ENCODE measurements around the gene DGKG. TPM values are rescaled to one million over a fixed set of nuclear protein-coding genes. Genes with fewer than 3 reads are reported as not detected.

DGKG gene
- total and polyA plus RNA-seq, 4 donors = 0.84 to 7.8 (median 1.7) TPM

- no peak overlapping the region for H3K4me3 ChIP-seq (ENCODE audit: low read depth in 1 of 3, low read length in 3 of 3)
- H3K9me3 ChIP-seq (ENCODE audit: control insufficient read depth in 4 of 4, low read length in 3 of 4) = no peaks in the 10 kb centered on the region
- 74% methylated on average over 8 of the region's 8 CpGs for WGBS
- H3K9ac ChIP-seq (ENCODE audit: low read depth in 1 of 2, low read length in 2 of 2) = no peak overlapping the region
- H3K4me1 ChIP-seq (ENCODE audit: control insufficient read depth in 4 of 4, insufficient read depth in 4 of 4, low read length in 3 of 4) = no peaks in the 10 kb centered on the region
- H3K36me3 ChIP-seq (ENCODE audit: control insufficient read depth in 4 of 4, insufficient read depth in 3 of 4, low read depth in 1 of 4, low read length in 3 of 4) = no peaks in the 10 kb centered on the region
- H3K27me3 ChIP-seq (ENCODE audit: control insufficient read depth in 4 of 4, insufficient read depth in 4 of 4, low read length in 3 of 4) = no peaks in the 10 kb centered on the region
- no peak for DNase-seq (ENCODE audit: low spot score)
- no peak overlapping the region for H3K27ac ChIP-seq (ENCODE audit: low read depth in 1 of 2, low read length in 2 of 2)
- TF ChIP-seq MAX (IDR thresholded peaks at IDR 0.05) = no peak
- no peak for TF ChIP-seq FOXA2 (IDR thresholded peaks at IDR 0.05)
- TF ChIP-seq SP1 (IDR thresholded peaks at IDR 0.05) = no peak
- TF ChIP-seq ATF3 (IDR thresholded peaks at IDR 0.05) = no peak
Measured at GRCh38 chr3:186152361-186152798, 209.7 kb downstream of the DGKG start.

GRCh38 chr3:186151077-186151971 lies 210.7 kb downstream of the DGKG start:
- H3K4me3 ChIP-seq (ENCODE audit: low read depth in 1 of 3, low read length in 3 of 3) = no peak overlapping the region

More at GRCh38 chr3:186151077-186151971, 210.7 kb downstream of the DGKG start:
- Histone ChIP-seq H3K36me3 (ENCODE audit: control insufficient read depth in 4 of 4, insufficient read depth in 3 of 4, low read depth in 1 of 4, low read length in 3 of 4) (no peaks in the 10 kb centered on the region), H3K9me3 (ENCODE audit: control insufficient read depth in 4 of 4, low read length in 3 of 4) (no peaks in the 10 kb centered on the region), H3K4me1 (ENCODE audit: control insufficient read depth in 4 of 4, insufficient read depth in 4 of 4, low read length in 3 of 4) (no peaks in the 10 kb centered on the region), H3K27ac (ENCODE audit: low read depth in 1 of 2, low read length in 2 of 2) (no peak overlapping the region), H3K27me3 (ENCODE audit: control insufficient read depth in 4 of 4, insufficient read depth in 4 of 4, low read length in 3 of 4) (no peaks in the 10 kb centered on the region), H3K9ac (ENCODE audit: low read depth in 1 of 2, low read length in 2 of 2) (no peak overlapping the region)
- no peak for DNase-seq (ENCODE audit: low spot score)
- 86% methylated on average over 7 of the region's 7 CpGs for WGBS
- TF ChIP-seq TAF1 (conservative IDR thresholded peaks at IDR 0.05) (no peak), FOXA2 (IDR thresholded peaks at IDR 0.05) (no peak), HNF4G (IDR thresholded peaks at IDR 0.05) (no peak), RXRA (IDR thresholded peaks at IDR 0.05) (no peak), FOXA1 (IDR thresholded peaks at IDR 0.05) (no peak), JUND (IDR thresholded peaks at IDR 0.05) (no peak), SP1 (IDR thresholded peaks at IDR 0.05) (no peak), MAX (IDR thresholded peaks at IDR 0.05) (no peak), HNF4A (conservative IDR thresholded peaks at IDR 0.05) (no peak), RAD21 (IDR thresholded peaks at IDR 0.05) (no peak), NR2F2 (IDR thresholded peaks at IDR 0.05) (no peak), REST (IDR thresholded peaks at IDR 0.05) (no peak), ATF3 (IDR thresholded peaks at IDR 0.05) (no peak), GABPA (IDR thresholded peaks at IDR 0.05 in 1 of 2, conservative IDR thresholded peaks at IDR 0.05 in 1 of 2) (no peak), EGR1 (IDR thresholded peaks at IDR 0.05; ENCODE audit: low read depth in 2 of 2) (no peak)

Data from liver (tissue), 9 donors.